CD14-positive monocyte (primary cell): ENCODE measurements around the gene CASTOR1. TPM values are rescaled to one million over a fixed set of nuclear protein-coding genes. Genes with fewer than 3 reads are reported as not detected.

Experiments
- DNase-seq, 3 donors: peaks; one replicate each; pipeline ENCODE4 v3.0.0-alpha.2; 2011 to 2022
- H2AFZ ChIP-seq: 2 replicates; pipeline ENCODE4 v1.6.0; 2012; ENCODE audit warnings: mild to moderate bottlenecking, low read depth, low read length, inconsistent platforms; ENCODE audit not compliant: insufficient read depth, poor library complexity, severe bottlenecking
- H3K27ac ChIP-seq, 2 donors: 1 replicate in 1 of 2; 2 replicates in 1 of 2; pipeline ENCODE4 v1.5.1; 2012 to 2013; ENCODE audit warnings: low read length in 2 of 2, control low read depth in 1 of 2, inconsistent platforms in 1 of 2, low read depth in 1 of 2, mild to moderate bottlenecking in 1 of 2
- H3K27me3 ChIP-seq, 2 donors: one replicate each; pipeline versions ENCODE4 v1.6.0 to v1.6.1; 2011 to 2013; ENCODE audit warnings: low read length in 2 of 2; ENCODE audit not compliant: control insufficient read depth in 2 of 2, insufficient read depth in 2 of 2
- H3K36me3 ChIP-seq, 2 donors: replicated peaks in 1 of 2; 1 replicate in 1 of 2; 2 replicates in 1 of 2; pipeline versions ENCODE4 v1.5.1 to v1.6.1; 2012 to 2013; ENCODE audit warnings: low read length in 2 of 2, control low read depth in 1 of 2, inconsistent platforms in 1 of 2, mild to moderate bottlenecking in 1 of 2; ENCODE audit not compliant: insufficient read depth in 2 of 2, control insufficient read depth in 1 of 2
- H3K4me1 ChIP-seq, 2 donors: 1 replicate in 1 of 2; 2 replicates in 1 of 2; pipeline versions ENCODE4 v1.5.1 to v1.6.1; 2012 to 2013; ENCODE audit warnings: low read length in 2 of 2, control low read depth in 1 of 2, inconsistent platforms in 1 of 2, mild to moderate bottlenecking in 1 of 2, moderate library complexity in 1 of 2; ENCODE audit not compliant: insufficient read depth in 2 of 2, control insufficient read depth in 1 of 2
- H3K4me2 ChIP-seq: replicated peaks from 2 replicates; pipeline ENCODE3; 2012; ENCODE audit warnings: low read length, moderate library complexity, mild to moderate bottlenecking; ENCODE audit not compliant: poor library complexity, severe bottlenecking; ENCODE audit errors: extremely low read depth
- H3K4me3 ChIP-seq, 3 experiments: fragments of 200-600 bp in 1 of 3; sonication (generic) in 1 of 3; replicated peaks in 1 of 3; 1 replicate in 2 of 3; 2 replicates in 1 of 3; pipeline ENCODE4 v1.5.1; 2011 to 2013; ENCODE audit warnings: low read length in 3 of 3, mild to moderate bottlenecking in 3 of 3, control low read depth in 2 of 3, low read depth in 2 of 3, inconsistent platforms in 1 of 3, moderate library complexity in 1 of 3
- H3K79me2 ChIP-seq: 2 replicates; pipeline ENCODE4 v1.6.0; 2012; ENCODE audit warnings: mild to moderate bottlenecking, control low read depth, inconsistent platforms, low read length, moderate library complexity; ENCODE audit not compliant: insufficient read depth
- H3K9ac ChIP-seq: 2 replicates; pipeline ENCODE4 v1.6.0; 2017; ENCODE audit warnings: low read length, mild to moderate bottlenecking; ENCODE audit not compliant: insufficient read depth, poor library complexity, severe bottlenecking
- H3K9me3 ChIP-seq, 2 donors: replicated peaks in 1 of 2; 1 replicate in 1 of 2; 2 replicates in 1 of 2; pipeline versions ENCODE4 v1.5.1 to v1.6.1; 2012 to 2013; ENCODE audit warnings: low read length in 2 of 2, control low read depth in 1 of 2; ENCODE audit not compliant: control insufficient read depth in 1 of 2, insufficient read depth in 1 of 2
- H4K20me1 ChIP-seq: 2 replicates; pipeline ENCODE4 v1.6.0; 2012; ENCODE audit warnings: mild to moderate bottlenecking, low read length, control low read depth, moderate library complexity; ENCODE audit not compliant: insufficient read depth
- H3K27ac Mint-ChIP-seq, 7 donors: one replicate each; pipeline ENCODE4 v1.8.0; 2020; ENCODE audit warnings: mild to moderate bottlenecking in 7 of 7, mixed read lengths in 7 of 7, moderate library complexity in 6 of 7, inconsistent platforms in 2 of 7
- H3K27me3 Mint-ChIP-seq, 3 donors: one replicate each; pipeline ENCODE4 v1.8.0; 2021 to 2022; ENCODE audit warnings: low read depth in 3 of 3, mild to moderate bottlenecking in 3 of 3, mixed read lengths in 3 of 3, moderate library complexity in 3 of 3, inconsistent platforms in 1 of 3
- H3K36me3 Mint-ChIP-seq, 2 donors: one replicate each; pipeline ENCODE4 v1.8.0; 2020; ENCODE audit warnings: mixed read lengths in 2 of 2, inconsistent platforms in 1 of 2, mild to moderate bottlenecking in 1 of 2
- H3K4me1 Mint-ChIP-seq: one replicate; pipeline ENCODE4 v1.8.0; 2020; ENCODE audit warnings: mild to moderate bottlenecking, mixed read lengths
- H3K4me3 Mint-ChIP-seq, 2 donors: one replicate each; pipeline ENCODE4 v1.8.0; 2020; ENCODE audit warnings: mild to moderate bottlenecking in 2 of 2, mixed read lengths in 2 of 2, moderate library complexity in 1 of 2
- H3K9me3 Mint-ChIP-seq, 7 donors: one replicate each; pipeline ENCODE4 v1.8.0; 2020 to 2022; ENCODE audit warnings: mixed read lengths in 7 of 7, mild to moderate bottlenecking in 6 of 7, moderate library complexity in 6 of 7, inconsistent platforms in 2 of 7
- WGBS: methylation state at CpG from one replicate; pipeline ENCODE4 v1.1.5; 2013; ENCODE audit warnings: missing lambda C conversion rate; ENCODE audit not compliant: insufficient coverage; 5-methylcytosine and 5-hydroxymethylcytosine counted together
- intact Hi-C, 2 donors: fragments of 100-400 bp; cut with micrococcal nuclease; formaldehyde crosslinking; loops; one replicate each; pipeline versions ENCODE4 v1.15.0 to v1.15.1; 2023
- polyA plus RNA-seq, 3 donors: library from polyadenylated mRNA; depleted of rRNA in 1 of 3; unstranded in 2 of 3; stranded (reverse) in 1 of 3; fragments of 300-500 nt in 2 of 3; fragments of >200 nt in 1 of 3; fragmentation: Illumina TruSeq in 2 of 3; gene quantifications; 1 replicate in 2 of 3; 2 replicates in 1 of 3; pipeline ENCODE4 v1.2.3, GENCODE V29; 2012 to 2021
- TF ChIP-seq, protein P1 (sequence below): fragments of 200-600 bp; IDR thresholded peaks from one replicate; pipeline ENCODE4 v1.8.0; 2022; ENCODE audit warnings: antibody characterized with exemption, mild to moderate bottlenecking

CASTOR1 gene
- polyA plus RNA-seq, 3 donors, result 6.4 to 15.5 (median 6.5) TPM

DNA sequence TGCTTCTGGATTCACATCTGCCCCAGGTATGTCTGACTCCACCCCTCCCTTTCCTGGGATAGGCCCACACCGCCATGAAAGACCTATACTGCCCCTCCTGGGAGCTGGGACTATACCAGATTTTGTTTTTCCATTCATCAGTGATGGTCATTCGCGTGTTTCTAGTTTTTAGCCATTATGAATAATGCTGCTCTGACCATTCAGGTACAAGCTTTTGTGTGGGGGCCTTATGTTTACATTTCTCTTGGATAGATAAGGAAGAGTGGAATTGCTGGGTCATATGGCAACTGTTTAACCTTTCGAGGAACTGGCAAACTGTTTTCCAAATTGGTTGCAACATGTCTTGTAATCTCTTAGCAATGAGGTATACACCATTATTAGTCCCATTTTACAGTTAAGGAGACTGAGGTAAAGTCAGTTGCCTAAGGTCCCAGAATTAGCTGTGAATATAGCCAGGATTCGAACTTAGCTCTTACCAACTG is 38.6 kb upstream of the CASTOR1 start:
- H3K27ac ChIP-seq, result no peak overlapping the region
- intact Hi-C loops, result loop anchor here (5.0 kb wide), 2 partner anchors 36 to 41 kb away; partner anchors contain the start of gene CASTOR1 (in 1 of the 2)
- TF ChIP-seq, protein P1, sequence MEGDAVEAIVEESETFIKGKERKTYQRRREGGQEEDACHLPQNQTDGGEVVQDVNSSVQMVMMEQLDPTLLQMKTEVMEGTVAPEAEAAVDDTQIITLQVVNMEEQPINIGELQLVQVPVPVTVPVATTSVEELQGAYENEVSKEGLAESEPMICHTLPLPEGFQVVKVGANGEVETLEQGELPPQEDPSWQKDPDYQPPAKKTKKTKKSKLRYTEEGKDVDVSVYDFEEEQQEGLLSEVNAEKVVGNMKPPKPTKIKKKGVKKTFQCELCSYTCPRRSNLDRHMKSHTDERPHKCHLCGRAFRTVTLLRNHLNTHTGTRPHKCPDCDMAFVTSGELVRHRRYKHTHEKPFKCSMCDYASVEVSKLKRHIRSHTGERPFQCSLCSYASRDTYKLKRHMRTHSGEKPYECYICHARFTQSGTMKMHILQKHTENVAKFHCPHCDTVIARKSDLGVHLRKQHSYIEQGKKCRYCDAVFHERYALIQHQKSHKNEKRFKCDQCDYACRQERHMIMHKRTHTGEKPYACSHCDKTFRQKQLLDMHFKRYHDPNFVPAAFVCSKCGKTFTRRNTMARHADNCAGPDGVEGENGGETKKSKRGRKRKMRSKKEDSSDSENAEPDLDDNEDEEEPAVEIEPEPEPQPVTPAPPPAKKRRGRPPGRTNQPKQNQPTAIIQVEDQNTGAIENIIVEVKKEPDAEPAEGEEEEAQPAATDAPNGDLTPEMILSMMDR, result no peak
- H3K4me2 ChIP-seq, result no peak overlapping the region
- no peaks in the 10 kb centered on the region for H3K27me3 ChIP-seq
- peaks cover 30% of the 10 kb centered on the region for H3K79me2 ChIP-seq
- no peak for DNase-seq
- H4K20me1 ChIP-seq, result peaks cover 14% of the 10 kb centered on the region
- H3K9ac ChIP-seq, result no peak overlapping the region
- no peak overlapping the region for H3K4me3 ChIP-seq
- H3K27ac Mint-ChIP-seq, result peak overlapping the region in 3 of 7 donors; percentile 73 to 79 (median 74)
- peaks cover 41% of the 10 kb centered on the region for H3K4me1 Mint-ChIP-seq
- H3K4me1 ChIP-seq, result peaks cover 36 to 42% of the 10 kb centered on the region in 2 donors
- H3K27me3 Mint-ChIP-seq, result no peaks in the 10 kb centered on the region
- no peaks in the 10 kb centered on the region for H3K9me3 Mint-ChIP-seq
- H2AFZ ChIP-seq, result no peak overlapping the region
- peaks cover 19 to 33% of the 10 kb centered on the region in 2 donors for H3K36me3 ChIP-seq
- H3K9me3 ChIP-seq, result no peaks in the 10 kb centered on the region
- H3K36me3 Mint-ChIP-seq, result peaks cover 29 to 41% of the 10 kb centered on the region in 2 donors
- WGBS, result 83% methylated on average over 1 of the region's 5 CpGs
- no peak overlapping the region for H3K4me3 Mint-ChIP-seq

DNA sequence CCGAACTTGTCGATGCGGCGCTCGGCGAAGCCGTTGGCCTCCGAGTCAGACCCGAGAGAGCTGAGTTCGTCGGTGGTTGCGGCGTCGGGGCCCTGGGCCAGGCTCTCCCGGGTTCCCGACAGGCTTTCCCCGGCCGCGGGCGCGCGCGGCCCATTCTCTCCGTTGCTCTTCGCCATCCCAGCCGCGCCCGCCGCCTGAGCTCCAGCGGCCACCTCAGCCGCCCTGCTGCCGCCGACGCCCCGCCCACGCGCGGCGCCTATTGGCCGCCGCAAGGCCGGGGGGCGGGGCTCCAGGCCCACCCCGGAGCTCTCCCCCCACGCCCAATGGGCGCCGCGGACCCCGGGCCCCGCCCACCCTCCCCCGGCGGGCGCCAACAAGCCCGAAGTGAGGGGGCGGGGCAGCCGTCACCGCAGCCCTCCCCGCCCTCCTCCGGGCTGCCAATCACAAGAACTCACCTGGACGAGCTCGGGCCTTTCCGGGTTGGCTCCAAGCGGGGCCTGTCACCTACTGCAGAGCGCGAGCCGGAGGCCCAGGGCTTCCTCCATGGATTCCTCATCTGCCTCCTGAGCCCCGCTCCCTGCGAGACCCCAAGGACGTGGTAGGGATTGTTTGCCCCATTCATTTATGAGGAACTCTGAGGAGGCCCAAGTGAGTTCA is 37.5 kb upstream of the CASTOR1 start, which contains the start of gene TBC1D10A:
TSS of gene TBC1D10A (minus strand) at position 236 of the 657 bp plus-strand sequence. CDS start at position 176, 60 bp downstream.
- Mint-ChIP-seq H3K27ac (peak within 1 kb of the TSS; percentile 57 to 90 (median 76)), H3K4me1 (peaks cover 46% of the 10 kb centered on the region), H3K4me3 (peak within 1 kb of the TSS; percentile 88 to 91), H3K27me3 (no peaks in the 10 kb centered on the region), H3K9me3 (no peaks in the 10 kb centered on the region), H3K36me3 (peaks cover 21 to 34% of the 10 kb centered on the region in 2 donors)
- Histone ChIP-seq H3K79me2 (peaks cover 41% of the 10 kb centered on the region), H2AFZ (peak within 1 kb of the TSS; percentile 67), H3K4me1 (peaks cover 36 to 48% of the 10 kb centered on the region in 2 donors), H3K9me3 (no peaks in the 10 kb centered on the region), H3K36me3 (peaks cover 8 to 23% of the 10 kb centered on the region in 2 donors), H3K9ac (peak within 1 kb of the TSS; percentile 70), H4K20me1 (peaks cover 7% of the 10 kb centered on the region), H3K27me3 (no peaks in the 10 kb centered on the region), H3K27ac (peak within 1 kb of the TSS; percentile 39 to 64), H3K4me3 (peak within 1 kb of the TSS; percentile 60 to 88 (median 86)), H3K4me2 (peak within 1 kb of the TSS; percentile 79)
- intact Hi-C loops, result loop anchor here (5.0 kb wide), 2 partner anchors 35 to 40 kb away; partner anchors contain the start of gene CASTOR1 (in 1 of the 2)
- DNase-seq, result peak; percentile 76 to 85 (median 81)
- TF ChIP-seq, protein P1, result no peak
- WGBS, result 0% methylated on average over 39 of the region's 69 CpGs
